ENCODE results near the gene REELD1.

REELD1 gene

DNA sequence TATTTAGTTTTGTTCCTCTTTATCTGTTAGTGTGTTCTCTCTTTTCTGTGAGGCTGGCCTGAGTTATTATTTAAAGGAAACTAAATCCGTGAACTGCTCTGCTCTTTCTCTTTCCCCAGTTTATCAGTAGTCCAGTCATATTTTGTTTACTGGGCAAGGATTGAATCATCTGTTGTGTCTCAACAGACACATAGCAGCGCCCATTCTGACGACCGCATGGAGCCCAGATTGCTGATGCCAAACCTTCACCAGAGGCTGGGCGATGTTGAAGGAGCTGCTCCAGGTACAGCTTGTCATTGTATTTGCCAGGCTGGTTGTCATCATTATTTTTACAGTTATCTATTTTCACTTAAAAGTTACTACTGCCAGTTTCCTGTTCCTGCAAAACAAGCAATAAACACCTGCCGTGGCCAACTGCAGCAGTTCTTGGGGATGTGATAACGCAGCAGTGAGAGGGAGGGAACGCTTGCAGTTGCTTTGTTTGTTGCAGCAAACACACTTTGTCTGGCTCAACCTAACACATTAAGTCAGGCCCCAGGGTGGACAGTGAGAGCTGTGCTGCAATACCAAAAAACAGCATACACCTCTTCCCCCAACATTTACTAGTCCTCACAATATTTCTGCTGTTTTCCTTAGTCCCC lies 10.1 kb downstream of the REELD1 start:
- peak; percentile 7 for DNase-seq (ENCODE audit: low spot score)

DNA sequence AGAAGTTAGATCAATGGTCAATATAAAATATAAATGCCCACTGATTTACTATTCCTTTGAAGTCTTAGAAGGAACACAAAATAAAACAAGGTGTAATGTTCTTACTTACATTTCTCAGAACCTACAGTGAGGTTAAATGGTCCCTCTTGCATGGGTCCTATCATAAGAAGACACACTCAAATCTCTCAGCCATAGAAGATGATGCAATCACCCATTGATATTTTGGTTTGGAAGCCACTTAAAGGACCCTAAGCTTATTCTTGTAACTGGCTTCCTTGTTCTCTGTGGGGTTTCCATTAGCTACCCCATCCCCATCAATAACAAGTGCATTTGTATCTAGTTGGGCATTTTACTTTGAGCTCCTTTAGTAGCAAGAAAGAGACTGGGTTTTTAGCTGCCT lies 15.1 kb downstream of the REELD1 start:
- no peak for DNase-seq (ENCODE audit: low spot score)

DNA sequence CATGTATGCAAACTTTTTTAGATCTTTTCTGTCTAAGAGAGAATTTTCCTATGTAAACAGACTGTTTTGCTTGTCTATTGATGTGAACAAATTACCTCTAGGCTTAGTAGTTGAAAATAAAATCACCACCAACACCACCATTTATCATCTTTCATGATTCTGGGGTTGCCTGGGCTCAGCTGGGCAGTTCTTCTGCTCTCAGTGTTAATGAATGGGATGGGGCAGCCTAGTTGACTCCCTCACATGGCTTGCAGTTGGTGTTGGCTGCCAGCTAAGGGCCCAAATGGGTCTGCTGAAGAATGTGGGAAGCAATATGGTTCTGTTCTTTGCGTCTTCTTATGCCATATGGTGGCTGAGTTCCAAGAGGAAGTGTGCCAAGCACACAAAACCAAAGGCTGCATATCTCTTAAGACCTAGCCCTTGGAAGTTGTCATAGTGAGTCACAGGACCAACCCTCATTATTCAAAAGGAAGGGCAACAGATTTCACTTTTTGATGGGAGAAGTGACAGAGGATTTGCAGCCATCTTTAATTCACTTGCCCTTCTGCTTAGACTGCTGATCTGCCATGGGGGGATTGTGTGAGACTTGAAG lies 17.9 kb downstream of the REELD1 start:
- no peak for DNase-seq (ENCODE audit: low spot score)

DNA sequence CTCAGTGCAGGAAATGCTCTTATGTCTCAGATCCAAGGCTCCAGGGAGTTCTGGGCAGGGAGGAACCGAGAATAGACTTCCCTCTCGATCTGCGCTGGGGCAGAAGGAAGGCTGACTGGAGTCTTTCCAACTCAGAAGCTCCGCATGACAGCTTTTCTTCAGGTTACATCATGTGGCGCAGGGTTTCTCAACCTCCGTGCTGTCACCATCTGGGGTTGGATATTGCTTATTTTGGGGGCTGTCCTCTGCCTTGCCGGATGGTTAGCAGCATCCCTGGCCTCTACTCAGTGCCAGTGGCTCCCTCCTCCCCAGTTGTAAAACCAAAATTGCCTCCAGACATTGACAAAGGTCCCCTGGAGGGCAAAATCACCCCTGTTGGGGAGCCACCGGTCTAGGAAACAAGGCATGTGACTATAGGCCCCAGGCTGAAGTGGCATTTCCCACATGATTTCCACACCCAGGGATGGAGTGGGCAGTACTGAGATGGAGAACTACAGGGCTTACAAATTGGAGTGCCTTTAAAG lies 21.4 kb downstream of the REELD1 start:
- DNase-seq (ENCODE audit: low spot score): no peak

DNA sequence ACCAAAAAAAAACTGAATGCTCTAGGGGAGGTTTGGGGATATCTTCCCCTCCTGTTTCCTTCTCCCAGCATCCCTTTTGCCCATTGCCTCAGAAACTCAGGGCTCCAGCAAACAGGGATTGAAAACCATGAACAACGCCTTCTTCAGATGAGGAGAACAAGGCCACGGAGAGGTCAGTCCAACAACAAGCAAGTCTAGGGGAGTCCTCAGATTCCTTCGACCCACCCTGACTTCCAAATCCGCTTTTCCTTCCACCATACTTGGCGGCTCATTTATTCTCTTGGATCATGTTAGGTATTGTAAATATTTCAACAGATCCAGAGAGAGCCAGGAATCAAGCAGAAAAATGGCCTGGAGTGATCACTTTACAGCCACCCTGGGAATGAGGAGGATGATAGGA lies 21.9 kb downstream of the REELD1 start:
- no peak for DNase-seq (ENCODE audit: low spot score)

DNA sequence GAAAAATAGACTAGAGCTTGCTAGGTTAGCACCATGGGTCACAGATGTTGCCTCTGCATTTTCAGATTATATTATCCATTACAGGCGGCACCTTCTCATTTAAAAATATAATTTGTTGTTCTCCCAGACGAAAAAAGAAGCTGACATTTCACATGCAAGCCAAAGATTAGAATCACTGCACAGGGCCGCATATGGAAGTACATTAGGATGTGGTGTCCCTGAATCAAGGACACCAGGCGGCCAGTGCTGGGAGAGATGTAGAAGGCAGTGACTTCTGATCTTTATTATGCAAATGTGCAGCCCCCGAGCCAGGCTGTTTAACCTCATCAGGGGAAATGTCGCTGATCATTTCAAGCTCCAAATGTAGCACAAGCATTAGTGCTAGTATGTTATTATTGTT lies 22.8 kb downstream of the REELD1 start:
- DNase-seq (ENCODE audit: low spot score): no peak

DNA sequence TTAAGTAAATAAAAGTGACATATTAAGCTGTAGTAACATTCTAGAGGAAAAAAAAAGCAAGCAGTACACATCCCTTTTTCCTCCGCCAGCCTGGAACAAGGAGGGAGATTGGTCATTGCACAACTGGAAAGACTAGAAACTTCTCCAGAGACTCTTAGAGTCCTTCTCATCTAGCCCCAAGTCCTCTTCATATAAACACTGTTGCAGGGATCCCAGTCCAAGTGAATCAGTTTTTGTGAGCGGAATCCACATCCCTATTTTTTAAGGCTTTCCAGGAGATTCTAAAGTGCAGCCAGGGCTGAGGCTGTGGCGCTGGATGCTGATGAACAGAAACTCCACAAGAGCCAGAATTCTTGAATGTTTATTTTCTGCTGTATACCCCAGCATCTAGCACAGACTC lies 23.8 kb downstream of the REELD1 start:
- DNase-seq (ENCODE audit: low spot score): no peak

DNA sequence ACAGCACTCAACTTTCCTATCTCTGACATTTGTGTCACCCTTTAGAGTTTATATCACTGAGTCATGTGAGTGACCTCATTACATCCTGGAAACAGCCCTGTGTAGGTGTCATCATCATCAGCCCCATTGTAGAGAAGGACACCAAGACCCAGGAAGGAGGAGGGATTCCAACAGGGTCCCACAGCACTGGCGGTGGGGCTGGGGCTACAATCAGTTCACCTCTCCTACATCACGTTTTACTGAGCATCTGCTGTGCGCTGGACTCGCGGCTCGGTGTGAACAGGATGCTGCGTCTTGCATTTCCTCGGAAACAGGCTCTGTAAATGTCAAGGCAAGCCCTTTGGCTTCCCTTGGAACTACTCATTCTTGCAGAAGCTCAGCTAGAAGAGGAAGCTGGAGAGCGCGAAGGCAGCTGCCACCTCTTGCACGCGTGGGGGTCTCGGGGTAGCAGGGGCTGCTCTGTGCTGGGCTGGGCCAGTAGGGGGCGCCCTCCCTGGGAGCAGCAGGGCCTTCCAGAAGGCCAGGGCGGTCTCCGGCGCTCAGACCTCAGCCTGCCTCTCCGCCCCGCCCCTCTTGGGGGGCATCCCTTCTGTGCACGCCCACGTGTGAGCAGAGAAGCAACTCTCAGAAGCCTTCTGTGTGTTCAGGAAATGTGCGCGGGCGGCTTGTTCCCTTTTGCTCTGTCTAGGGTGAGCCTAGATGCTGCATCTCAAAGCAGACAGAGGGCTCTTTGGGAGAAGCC lies 29.0 kb downstream of the REELD1 start:
- no peak for DNase-seq (ENCODE audit: low spot score)

DNA sequence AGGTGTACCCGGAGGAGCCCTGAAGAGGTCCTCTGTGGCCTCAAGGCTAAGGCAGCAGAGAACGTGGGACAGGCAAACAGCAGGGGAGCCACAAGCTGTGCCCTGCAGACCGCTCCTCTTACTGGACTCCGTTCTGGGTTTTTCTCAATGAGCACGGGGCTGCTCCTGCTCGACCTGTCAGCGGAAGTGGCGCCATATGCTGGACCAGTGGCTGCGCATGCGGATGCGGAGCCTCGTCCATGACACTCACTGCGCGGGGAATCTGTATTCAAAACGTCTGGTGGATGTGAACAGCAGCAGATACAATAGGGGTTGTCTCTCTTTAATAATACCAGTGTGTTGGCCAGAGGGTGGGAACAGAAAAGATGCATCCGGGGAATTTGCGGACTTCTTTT lies 29.5 kb downstream of the REELD1 start:
- DNase-seq (ENCODE audit: low spot score): no peak

DNA sequence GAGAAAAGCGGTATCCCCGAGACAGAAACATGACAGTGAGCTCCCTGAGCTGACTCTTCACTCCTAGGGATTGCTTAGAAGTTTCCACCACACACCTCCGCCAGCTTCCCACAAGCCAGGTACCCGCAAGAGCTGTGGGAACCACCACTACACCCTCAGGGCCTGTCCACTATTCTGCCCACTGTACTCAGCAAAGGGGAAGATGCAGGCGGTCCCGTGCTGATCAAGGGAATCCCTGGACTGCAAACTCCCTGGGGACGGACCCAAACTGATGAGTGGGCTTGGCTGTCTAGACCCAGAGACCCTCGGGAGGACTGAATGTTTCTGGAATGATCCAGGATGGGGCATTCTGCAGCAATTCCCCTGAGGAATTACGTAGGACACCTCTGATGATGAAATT lies 30.2 kb downstream of the REELD1 start:
- no peak for DNase-seq (ENCODE audit: low spot score)

DNA sequence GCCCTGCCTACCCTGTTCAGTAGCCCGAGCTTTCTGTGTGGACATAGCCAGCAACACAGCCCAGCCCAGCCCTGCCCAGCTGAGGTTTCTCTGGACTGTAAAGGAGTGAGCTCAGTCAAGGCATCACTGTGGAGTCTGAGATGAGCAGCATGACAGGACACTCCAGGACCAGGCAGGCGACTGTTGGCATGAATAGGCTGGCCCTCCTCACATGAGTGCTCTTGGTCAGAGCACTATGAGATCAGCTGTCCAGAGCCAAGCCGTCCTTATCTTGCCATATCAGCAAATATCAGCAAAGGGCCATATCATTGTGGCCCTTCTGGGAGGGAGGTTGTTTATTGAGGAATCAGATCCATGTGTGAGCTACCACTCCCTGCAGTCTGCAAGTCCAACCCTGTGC lies 30.9 kb downstream of the REELD1 start:
- no peak for DNase-seq (ENCODE audit: low spot score)

DNA sequence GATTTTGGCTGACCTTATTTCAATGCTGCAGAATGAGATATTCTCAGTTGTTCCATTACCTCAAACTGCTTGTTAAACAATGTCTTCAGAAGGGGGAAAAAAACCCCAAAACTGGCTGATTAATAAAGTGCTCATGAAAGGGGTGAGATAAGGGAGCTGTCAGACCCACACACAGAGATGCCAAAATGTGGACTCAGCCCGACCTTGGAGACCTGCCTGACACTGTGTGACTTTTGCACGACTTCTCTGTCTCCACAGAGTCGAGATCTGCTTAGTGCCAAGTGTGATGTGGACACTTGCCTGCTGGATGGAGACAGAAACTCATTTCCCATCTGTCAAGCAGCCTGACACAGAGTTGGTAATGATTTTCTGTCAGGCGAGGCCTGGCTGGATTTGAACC lies 31.5 kb downstream of the REELD1 start:
- DNase-seq (ENCODE audit: low spot score): no peak

DNA sequence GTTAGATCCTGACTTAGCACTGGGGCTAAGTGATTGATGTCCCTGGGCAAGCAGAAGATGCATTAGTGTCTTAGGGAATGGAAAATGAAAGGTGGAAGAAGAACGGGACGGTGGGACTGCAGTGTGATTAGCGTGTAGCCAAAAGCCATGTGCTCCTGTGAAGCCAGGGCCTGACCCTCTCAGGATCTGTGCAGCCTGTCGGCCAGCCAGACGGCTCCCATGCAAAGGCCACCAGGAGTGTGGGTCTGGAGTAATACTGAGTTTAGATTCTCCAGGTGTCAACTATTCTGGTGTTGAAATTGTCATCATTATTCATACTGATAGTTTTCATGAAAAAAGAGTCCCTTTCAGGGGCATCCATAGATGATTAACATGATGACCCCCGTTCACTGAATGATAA lies 32.0 kb downstream of the REELD1 start:
- no peak for DNase-seq (ENCODE audit: low spot score)

DNA sequence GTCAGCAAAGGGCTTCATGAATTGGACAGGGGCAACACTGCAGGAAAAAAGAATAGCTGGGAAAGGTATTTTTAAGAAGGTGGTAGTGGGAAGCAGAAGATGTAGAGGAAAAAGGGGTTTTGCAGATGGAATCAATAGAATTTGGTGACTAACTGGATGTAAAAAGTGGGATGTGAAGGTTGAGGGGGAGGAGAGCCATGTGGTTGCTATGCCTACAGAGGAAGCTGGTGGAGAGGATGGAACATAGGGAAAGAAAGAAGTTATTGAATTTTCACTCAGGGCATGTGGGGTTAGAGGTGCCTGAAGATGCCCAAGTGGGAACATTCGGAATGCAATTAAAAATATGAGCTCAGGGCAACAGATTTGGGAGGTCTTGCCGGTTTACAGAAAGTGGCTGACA lies 33.0 kb downstream of the REELD1 start:
- no peak for DNase-seq (ENCODE audit: low spot score)

DNA sequence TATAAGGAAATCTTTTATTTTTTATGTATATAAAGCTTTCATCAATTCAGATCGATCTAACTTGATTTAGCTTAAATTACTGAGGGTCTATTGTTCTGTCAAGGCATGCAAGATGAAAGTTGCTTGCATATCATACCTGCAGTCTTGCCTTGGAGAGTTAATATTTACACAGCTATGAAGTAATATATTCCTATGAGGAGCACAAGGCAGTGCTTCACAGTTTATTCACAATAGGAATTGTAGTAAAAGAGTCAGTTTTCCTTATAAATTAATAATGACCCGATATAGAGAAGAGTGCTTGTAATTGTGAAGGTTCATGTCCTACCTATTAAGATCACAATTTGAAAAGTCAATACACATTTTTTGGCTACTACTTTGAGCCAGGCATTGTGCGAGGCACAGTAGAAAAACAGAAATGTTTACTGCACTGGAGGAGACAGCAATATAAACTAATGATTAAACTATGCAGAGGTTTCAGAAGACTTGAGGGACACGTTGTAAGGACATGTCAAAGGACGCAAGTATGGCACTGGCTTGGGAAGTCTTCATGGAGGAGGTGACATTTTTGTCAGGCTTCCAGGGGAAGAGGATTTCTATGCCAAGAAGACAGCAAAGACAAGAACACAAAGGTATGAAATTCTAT lies 38.8 kb downstream of the REELD1 start:
- no peak for DNase-seq (ENCODE audit: low spot score)

DNA sequence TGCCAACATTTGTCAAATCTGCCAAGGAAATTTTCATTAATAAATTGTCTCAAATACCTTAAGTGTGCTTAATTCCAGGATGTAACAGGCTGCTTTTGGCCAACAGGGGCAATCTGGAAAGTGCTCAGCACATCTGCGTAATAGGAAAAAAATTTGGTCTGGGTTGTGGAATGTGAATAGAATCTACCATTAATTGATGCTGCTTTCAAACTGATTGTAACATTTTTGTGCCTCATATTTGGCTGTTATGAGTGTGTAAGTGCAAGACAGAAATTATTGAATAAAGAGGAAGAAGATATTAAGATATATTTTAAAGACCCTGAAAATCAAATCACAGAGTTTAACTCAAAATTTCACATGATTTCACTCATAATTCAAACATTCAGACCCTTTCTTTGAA lies 41.1 kb downstream of the REELD1 start:
- DNase-seq (ENCODE audit: low spot score): no peak

DNA sequence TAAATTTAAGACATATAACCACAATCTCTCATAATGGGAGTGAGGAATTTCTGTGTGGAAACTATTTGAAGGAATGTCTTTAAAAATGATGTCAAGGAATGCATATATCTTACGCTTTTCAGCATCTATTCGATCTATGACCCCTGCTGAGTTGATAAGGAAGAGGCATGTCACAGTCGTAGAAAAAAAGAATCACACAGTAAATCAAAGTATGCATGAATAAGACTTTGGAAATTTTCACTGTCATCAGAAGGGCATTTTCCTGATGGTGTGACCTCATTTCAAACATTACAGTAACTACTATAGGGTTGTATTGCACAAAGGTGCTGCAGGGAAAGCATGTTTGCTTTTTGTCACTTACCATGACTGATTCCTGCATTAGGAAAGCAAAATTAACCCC lies 41.5 kb downstream of the REELD1 start:
- DNase-seq (ENCODE audit: low spot score): no peak

DNA sequence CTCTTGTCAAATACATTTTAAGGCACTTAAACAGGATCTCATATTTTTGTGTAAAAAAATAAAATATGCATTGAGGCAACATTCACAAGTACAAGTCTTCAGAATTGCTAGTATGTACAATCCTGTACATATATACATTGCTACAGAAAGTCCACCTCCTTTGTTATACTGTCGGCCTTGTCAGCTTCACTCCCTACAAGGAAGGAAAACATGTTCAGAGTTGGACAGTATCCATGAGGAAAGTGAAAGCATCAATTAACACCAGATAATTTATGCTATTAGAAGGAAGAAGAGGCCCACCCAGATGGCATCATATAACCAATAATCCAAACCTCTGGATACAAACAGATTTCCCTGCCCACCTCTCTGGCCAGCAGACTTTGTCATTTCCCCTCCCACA lies 42.0 kb downstream of the REELD1 start:
- no peak for DNase-seq (ENCODE audit: low spot score)

DNA sequence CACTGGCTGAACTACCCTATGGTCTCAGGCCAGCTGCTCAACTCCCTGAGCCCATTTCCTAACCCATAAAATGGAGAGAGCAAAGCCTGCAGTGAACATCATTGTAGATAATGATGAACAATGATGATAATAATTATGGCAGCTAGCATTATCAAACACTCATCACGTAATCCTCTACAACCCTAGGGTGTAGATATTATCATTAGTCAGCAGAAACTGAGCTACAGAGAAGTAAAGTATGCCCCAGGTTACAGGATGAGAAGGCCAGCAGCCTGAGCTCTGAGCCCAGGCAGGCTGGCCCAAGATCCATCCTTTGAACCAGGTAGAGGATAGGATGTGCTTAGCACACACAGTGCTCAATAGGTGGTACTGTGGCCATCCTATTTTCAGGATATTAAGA lies 43.2 kb downstream of the REELD1 start:
- no peak for DNase-seq (ENCODE audit: low spot score)

DNA sequence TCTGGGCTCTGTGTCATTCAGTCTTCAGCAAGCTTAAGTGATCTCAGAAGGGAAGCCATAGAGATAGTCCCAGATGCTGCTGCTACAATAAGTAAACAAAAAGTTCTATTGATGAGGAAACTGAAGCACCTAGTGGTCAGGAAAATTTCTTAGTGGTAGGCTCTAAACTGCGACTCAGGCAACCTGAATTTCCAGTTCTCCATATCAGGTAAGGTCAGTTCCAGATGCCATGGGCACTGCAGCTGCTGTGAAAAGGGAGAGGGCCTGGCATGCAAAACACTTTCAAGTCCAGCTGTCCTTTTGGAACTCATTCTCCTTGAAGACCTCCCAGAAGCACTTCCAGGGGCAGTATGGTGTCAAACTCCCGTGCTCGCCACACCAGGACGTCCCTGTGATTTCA lies 46.2 kb downstream of the REELD1 start:
- no peak for DNase-seq (ENCODE audit: low spot score)

DNA sequence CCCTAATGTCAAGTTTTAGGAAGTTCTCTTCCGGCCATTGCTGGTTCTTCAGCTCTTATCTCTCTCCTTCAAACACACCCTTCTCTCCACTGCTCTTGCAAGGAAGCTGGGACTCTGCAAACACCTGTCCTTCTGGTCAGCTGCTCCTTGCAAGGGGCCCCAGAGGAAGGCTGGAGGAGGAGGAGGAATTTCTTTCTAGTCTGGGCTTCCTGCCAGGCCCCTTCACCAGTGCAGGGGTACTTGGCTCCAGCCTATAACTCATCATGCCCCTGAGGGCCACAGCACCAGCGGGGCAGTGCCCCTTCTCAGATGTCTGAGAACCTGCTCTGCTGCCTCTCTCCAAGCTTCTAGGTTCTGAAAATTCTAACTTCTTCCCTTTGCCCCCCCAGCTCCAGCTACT lies 46.7 kb downstream of the REELD1 start:
- no peak for DNase-seq (ENCODE audit: low spot score)

DNA sequence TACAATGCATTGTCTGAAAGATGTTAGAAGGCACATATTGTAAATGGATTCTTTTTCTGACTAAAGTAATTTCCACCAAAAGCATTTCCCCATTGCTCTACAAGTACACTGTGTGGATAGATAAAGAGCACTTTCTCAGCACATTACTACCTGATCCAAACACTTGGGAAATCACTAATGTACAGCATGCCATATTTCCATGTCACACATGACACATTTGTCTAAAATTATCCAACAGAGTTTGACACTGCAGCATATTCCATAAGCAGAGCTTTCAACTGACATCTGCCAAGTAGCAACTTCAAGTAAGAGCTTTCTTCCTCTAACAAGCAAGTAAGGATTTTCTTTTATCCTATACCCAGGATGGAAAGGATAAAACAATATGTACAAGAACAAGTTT lies 49.5 kb downstream of the REELD1 start:
- DNase-seq (ENCODE audit: low spot score): no peak

DNA sequence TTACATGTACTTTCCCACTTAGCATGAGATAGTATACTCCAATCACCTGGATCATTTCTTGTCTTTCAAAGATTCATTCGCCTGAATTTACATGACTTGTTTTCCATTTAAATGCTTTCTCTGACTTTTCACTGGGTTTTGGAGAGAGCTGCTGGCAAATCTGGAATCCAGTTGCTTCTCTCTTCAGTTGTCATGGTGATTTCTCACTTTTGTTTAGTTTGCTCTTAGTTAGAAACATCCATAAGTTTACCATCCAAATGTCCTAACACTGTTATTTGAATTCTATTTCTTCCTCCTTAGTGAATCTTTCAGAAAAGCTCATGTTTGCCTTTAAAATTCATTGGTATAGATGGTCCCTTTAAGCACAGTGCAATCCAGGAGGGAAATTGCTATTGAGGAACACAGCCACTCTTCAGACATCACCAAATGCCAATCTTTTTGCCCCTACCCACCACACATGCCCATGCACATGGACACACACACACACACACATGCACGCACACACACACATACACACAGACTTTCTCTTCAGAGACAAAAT lies 51.7 kb downstream of the REELD1 start:
- no peak for DNase-seq (ENCODE audit: low spot score)
